Measurements from ENCODE around the gene LYRM2. TPM values are rescaled to one million over a fixed set of nuclear protein-coding genes. Genes with fewer than 3 reads are reported as not detected.

LYRM2 gene
- total RNA-seq, 2 donors from 2014 or later, result 8.0 to 13.8 TPM

GRCh38 chr6:89525786-89526562 is 112.6 kb downstream of the LYRM2 start:
- no peak overlapping the region for H3K27ac ChIP-seq

GRCh38 chr6:89522778-89523177 is 115.8 kb downstream of the LYRM2 start:
- no peak overlapping the region for H3K27ac ChIP-seq
- intact Hi-C loops (cut with DNase I), result no loop called here
- DNase-seq, result no peak
- ATAC-seq, result no peak
- WGBS, 2 donors, result 62 to 78% methylated on average over 2 of the region's 2 CpGs
- H3K4me3 ChIP-seq, result no peak overlapping the region
- H3K4me1 ChIP-seq, result no peaks in the 10 kb centered on the region
- H3K36me3 ChIP-seq (replicated peaks in 1 of 2; ENCODE audit: insufficient read depth in 1 of 2, low read depth in 2 of 2), result no peaks in the 10 kb centered on the region
- H3K9me3 ChIP-seq, result no peaks in the 10 kb centered on the region
- no peaks in the 10 kb centered on the region for H3K27me3 ChIP-seq
- TF ChIP-seq, protein P1, sequence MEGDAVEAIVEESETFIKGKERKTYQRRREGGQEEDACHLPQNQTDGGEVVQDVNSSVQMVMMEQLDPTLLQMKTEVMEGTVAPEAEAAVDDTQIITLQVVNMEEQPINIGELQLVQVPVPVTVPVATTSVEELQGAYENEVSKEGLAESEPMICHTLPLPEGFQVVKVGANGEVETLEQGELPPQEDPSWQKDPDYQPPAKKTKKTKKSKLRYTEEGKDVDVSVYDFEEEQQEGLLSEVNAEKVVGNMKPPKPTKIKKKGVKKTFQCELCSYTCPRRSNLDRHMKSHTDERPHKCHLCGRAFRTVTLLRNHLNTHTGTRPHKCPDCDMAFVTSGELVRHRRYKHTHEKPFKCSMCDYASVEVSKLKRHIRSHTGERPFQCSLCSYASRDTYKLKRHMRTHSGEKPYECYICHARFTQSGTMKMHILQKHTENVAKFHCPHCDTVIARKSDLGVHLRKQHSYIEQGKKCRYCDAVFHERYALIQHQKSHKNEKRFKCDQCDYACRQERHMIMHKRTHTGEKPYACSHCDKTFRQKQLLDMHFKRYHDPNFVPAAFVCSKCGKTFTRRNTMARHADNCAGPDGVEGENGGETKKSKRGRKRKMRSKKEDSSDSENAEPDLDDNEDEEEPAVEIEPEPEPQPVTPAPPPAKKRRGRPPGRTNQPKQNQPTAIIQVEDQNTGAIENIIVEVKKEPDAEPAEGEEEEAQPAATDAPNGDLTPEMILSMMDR (IDR thresholded peaks at IDR 0.05), result no peak
- TF ChIP-seq POLR2A (IDR thresholded peaks at IDR 0.05), result no peak

More at GRCh38 chr6:89525786-89526562, 112.6 kb downstream of the LYRM2 start:
- DNase-seq (no peak), ATAC-seq (no peak)
- WGBS, 2 donors, result 92 to 94% methylated on average over 4 of the region's 4 CpGs
- TF ChIP-seq, protein P1 (IDR thresholded peaks at IDR 0.05), result no peak
- no peak for TF ChIP-seq POLR2A (IDR thresholded peaks at IDR 0.05)
- no peaks in the 10 kb centered on the region for H3K9me3 ChIP-seq
- no peaks in the 10 kb centered on the region for H3K36me3 ChIP-seq (replicated peaks in 1 of 2; ENCODE audit: insufficient read depth in 1 of 2, low read depth in 2 of 2)
- intact Hi-C loops (cut with DNase I), result no loop called here
- H3K27me3 ChIP-seq, result no peaks in the 10 kb centered on the region
- H3K4me3 ChIP-seq, result no peak overlapping the region
- H3K4me1 ChIP-seq, result no peaks in the 10 kb centered on the region

DNA sequence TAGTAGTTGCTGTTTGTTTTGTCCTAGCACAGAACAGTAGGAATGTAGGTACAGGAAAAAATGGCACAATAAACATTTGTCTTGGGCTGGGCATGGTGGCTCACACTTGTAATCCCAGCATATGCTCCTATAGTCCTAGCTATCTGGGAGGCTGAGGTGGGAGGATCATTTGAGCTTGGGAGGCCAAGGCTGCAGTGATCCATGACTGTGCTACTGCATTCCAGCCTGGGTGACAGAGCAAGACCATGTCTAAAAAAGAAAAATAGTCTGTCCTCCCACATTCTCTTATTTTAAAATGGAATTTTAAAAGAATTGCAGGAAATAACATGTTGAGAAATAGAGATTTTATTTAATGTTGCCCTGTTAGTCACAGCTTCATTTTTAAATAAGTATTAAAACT is 117.8 kb downstream of the LYRM2 start:
- no peaks in the 10 kb centered on the region for H3K9me3 ChIP-seq
- DNase-seq (no peak), ATAC-seq (no peak)
- intact Hi-C loops (cut with DNase I), result no loop called here
- no peak overlapping the region for H3K27ac ChIP-seq
- no peak overlapping the region for H3K4me3 ChIP-seq
- TF ChIP-seq POLR2A (IDR thresholded peaks at IDR 0.05), result no peak
- TF ChIP-seq, protein P1 (IDR thresholded peaks at IDR 0.05), result no peak
- H3K36me3 ChIP-seq (replicated peaks in 1 of 2; ENCODE audit: insufficient read depth in 1 of 2, low read depth in 2 of 2), result no peaks in the 10 kb centered on the region
- H3K4me1 ChIP-seq, result no peaks in the 10 kb centered on the region
- no peaks in the 10 kb centered on the region for H3K27me3 ChIP-seq

GRCh38 chr6:89518352-89519055 is 120.0 kb downstream of the LYRM2 start:
- 91 to 98% methylated on average over 4 of the region's 4 CpGs for WGBS, 2 donors
- no peaks in the 10 kb centered on the region for H3K4me1 ChIP-seq
- intact Hi-C loops (cut with DNase I), result no loop called here
- H3K27me3 ChIP-seq, result no peaks in the 10 kb centered on the region
- ATAC-seq (no peak), DNase-seq (no peak)
- H3K9me3 ChIP-seq, result no peaks in the 10 kb centered on the region
- no peak overlapping the region for H3K4me3 ChIP-seq
- H3K36me3 ChIP-seq (replicated peaks in 1 of 2; ENCODE audit: insufficient read depth in 1 of 2, low read depth in 2 of 2), result no peaks in the 10 kb centered on the region
- no peak for TF ChIP-seq POLR2A (IDR thresholded peaks at IDR 0.05)
- TF ChIP-seq, protein P1 (IDR thresholded peaks at IDR 0.05), result no peak
- H3K27ac ChIP-seq, result no peak overlapping the region

Other genes starting within 250 kb of the LYRM2 start
- 1 to 10 TPM; 9.2 to 9.3 TPM for gene RRAGD, start 226.5 kb downstream of the LYRM2 start, total RNA-seq
- 10 to 100 TPM; 16.9 to 21.4 TPM for gene ANKRD6, start 205.6 kb downstream of the LYRM2 start, total RNA-seq
- 10 to 100 TPM; 17.9 to 26.7 TPM for gene MDN1, start 181.0 kb upstream of the LYRM2 start, total RNA-seq
- 10 to 100 TPM in 1 of 2 donors, 1 to 10 TPM in 1; 9.9 to 10.1 TPM for gene CASP8AP2, start 191.1 kb upstream of the LYRM2 start, total RNA-seq

Measured in body of pancreas (tissue), 4 donors.